GM19372 (cell line): ENCODE data around the gene PTPN9.
"Not testable (repeated sequence)": the region's sequence is repeated elsewhere in the genome, so short reads cannot be mapped to it uniquely, and the experiment has no call there.

Experiments used
- ATAC-seq: cut with Tn5 transposase; IDR thresholded peaks from one replicate; pipeline ENCODE4 v1.9.1; 2021; ENCODE audit warnings: mild to moderate bottlenecking, low read depth, moderate library complexity; ENCODE audit not compliant: unreplicated experiment

PTPN9 gene

GRCh38 chr15:75533945-75534344 is 45.2 kb downstream of the PTPN9 start:
- ATAC-seq: no peak

- ATAC-seq: no peak
Measured at GRCh38 chr15:75532413-75533250, 46.5 kb downstream of the PTPN9 start.

GRCh38 chr15:75531041-75531450 is 48.1 kb downstream of the PTPN9 start:
- ATAC-seq: no peak

GRCh38 chr15:75530169-75530568 is 48.9 kb downstream of the PTPN9 start:
- no peak for ATAC-seq

- ATAC-seq: not testable (repeated sequence)
Measured at GRCh38 chr15:75525756-75526155, 53.4 kb downstream of the PTPN9 start.

- ATAC-seq: no peak
Measured at GRCh38 chr15:75523011-75523410, 56.1 kb downstream of the PTPN9 start.

GRCh38 chr15:75517233-75517632 is 61.9 kb downstream of the PTPN9 start:
- no peak for ATAC-seq

GRCh38 chr15:75508840-75509532 is 70.1 kb downstream of the PTPN9 start:
- ATAC-seq: no peak

- no peak for ATAC-seq
Measured at GRCh38 chr15:75502360-75502759, 76.8 kb downstream of the PTPN9 start.

- ATAC-seq: no peak
Measured at GRCh38 chr15:75493732-75494131, 85.4 kb downstream of the PTPN9 start.

GRCh38 chr15:75483961-75484360 is 95.2 kb downstream of the PTPN9 start:
- no peak for ATAC-seq

- ATAC-seq: not testable (repeated sequence)
Measured at GRCh38 chr15:75483556-75483955, 95.6 kb downstream of the PTPN9 start.

- no peak for ATAC-seq
Measured at GRCh38 chr15:75483106-75483505, 96.0 kb downstream of the PTPN9 start.

GRCh38 chr15:75480463-75480862 is 98.7 kb downstream of the PTPN9 start:
- ATAC-seq: not testable (repeated sequence)

GRCh38 chr15:75479670-75480069 is 99.4 kb downstream of the PTPN9 start:
- ATAC-seq: no peak

GRCh38 chr15:75477094-75477493 is 102.0 kb downstream of the PTPN9 start:
- ATAC-seq: not testable (repeated sequence)

GRCh38 chr15:75468913-75469598 is 110.1 kb downstream of the PTPN9 start:
- no peak for ATAC-seq

GRCh38 chr15:75460646-75461045 is 118.5 kb downstream of the PTPN9 start:
- ATAC-seq: no peak

- no peak for ATAC-seq
Measured at GRCh38 chr15:75459581-75459980, 119.5 kb downstream of the PTPN9 start.

- no peak for ATAC-seq
Measured at GRCh38 chr15:75456710-75457109, 122.4 kb downstream of the PTPN9 start.

- no peak for ATAC-seq
Measured at GRCh38 chr15:75455982-75456531, 123.1 kb downstream of the PTPN9 start.
